Body of pancreas (tissue), 4 donors: ENCODE data around the gene NRG3. TPM values are rescaled to one million over a fixed set of nuclear protein-coding genes. Genes with fewer than 3 reads are reported as not detected.

ENCODE experiments used
- ATAC-seq: fragments of 150-250 bp; one replicate; pipeline ENCODE4 v1.9.1; 2016
- DNase-seq, 4 donors: peaks; one replicate each; pipeline ENCODE4 v3.0.0-alpha.2; 2019
- H3K27ac ChIP-seq, 4 donors: fragments of 200-600 bp; sonication (generic); 1 replicate in 3 of 4; 2 replicates in 1 of 4; pipeline versions ENCODE4 v1.5.1 to v1.6.1; 2016 to 2019; ENCODE audit warnings: mild to moderate bottlenecking in 1 of 4, mixed read lengths in 1 of 4, moderate library complexity in 1 of 4
- H3K27me3 ChIP-seq, 2 donors: fragments of 200-600 bp; sonication (generic); one replicate each; pipeline ENCODE4 v1.6.0; 2016; ENCODE audit warnings: mild to moderate bottlenecking in 1 of 2
- H3K36me3 ChIP-seq, 2 donors: fragments of 200-600 bp; sonication (generic); replicated peaks in 1 of 2; 2 replicates each; pipeline ENCODE4 v1.5.1; 2016; ENCODE audit warnings: low read depth in 2 of 2; ENCODE audit not compliant: insufficient read depth in 1 of 2
- H3K4me1 ChIP-seq: fragments of 200-600 bp; sonication (generic); one replicate; pipeline ENCODE4 v1.6.0; 2016
- H3K4me3 ChIP-seq, 2 donors: fragments of 200-600 bp; sonication (generic); 1 replicate in 1 of 2; 2 replicates in 1 of 2; pipeline ENCODE4 v1.5.1; 2016 to 2019
- H3K9me3 ChIP-seq, 3 donors: fragments of 200-600 bp; sonication (generic); 1 replicate in 2 of 3; 2 replicates in 1 of 3; pipeline ENCODE4 v1.5.1; 2016
- CTCF ChIP-seq, 7 experiments: fragments of 450-650 bp in 4 of 7; fragments of 200-600 bp in 3 of 7; sonication (generic) in 3 of 7; IDR thresholded peaks; one replicate each; pipeline ENCODE4 v1.5.1; 2016 to 2019; ENCODE audit warnings: antibody characterized with exemption in 7 of 7
- POLR2A ChIP-seq, 3 donors: fragments of 450-650 bp; IDR thresholded peaks; one replicate each; pipeline ENCODE4 v1.6.1; 2016; ENCODE audit warnings: antibody characterized with exemption in 3 of 3, mild to moderate bottlenecking in 2 of 3
- WGBS, 2 donors: methylation state at CpG; one replicate each; pipeline ENCODE4 v1.1.5; 2017; 5-methylcytosine and 5-hydroxymethylcytosine counted together
- intact Hi-C: fragments of 100-400 bp; cut with DNase I; formaldehyde crosslinking; loops from one replicate; pipeline ENCODE4 v1.15.1; 2023
- total RNA-seq, 2 donors: library from RNA; depleted of rRNA; stranded (reverse); fragments of >200 nt; gene quantifications; one replicate each; pipeline ENCODE4 v1.1.0, GENCODE V29; 2016

NRG3 gene
- total RNA-seq, 2 donors from 2014 or later, result 0.26 TPM; not detected in 1

DNA sequence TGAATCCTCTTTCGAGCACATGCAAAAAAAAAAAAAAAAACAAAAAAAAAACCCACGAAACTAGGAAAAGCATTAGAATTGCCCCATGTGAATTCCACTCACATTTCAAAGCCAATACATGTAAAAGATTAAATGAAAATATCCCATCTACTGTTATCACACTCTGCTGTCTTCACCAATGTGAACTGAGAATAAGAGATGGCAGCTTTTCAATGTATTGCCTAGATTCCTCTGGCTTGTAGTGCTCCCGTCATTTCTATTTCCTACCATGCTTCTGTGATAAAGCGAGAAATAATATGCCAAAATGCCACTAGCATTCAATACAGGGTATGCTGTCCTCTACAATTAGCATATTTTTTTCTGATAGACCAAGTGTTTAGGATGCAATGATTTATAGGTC lies 517.0 kb downstream of the NRG3 start:
- 40 to 61% methylated on average over 4 of the region's 4 CpGs for WGBS, 2 donors
- DNase-seq (no peak), ATAC-seq (no peak)
- no peaks in the 10 kb centered on the region for H3K36me3 ChIP-seq
- intact Hi-C loops, result no loop called here
- TF ChIP-seq CTCF (IDR thresholded peaks at IDR 0.05), result no peak
- TF ChIP-seq POLR2A (IDR thresholded peaks at IDR 0.05), result no peak
- H3K4me1 ChIP-seq, result peaks cover 42% of the 10 kb centered on the region
- H3K27ac ChIP-seq, result peak overlapping the region in 1 of 4 donors; percentile 69
- no peak overlapping the region for H3K4me3 ChIP-seq
- H3K9me3 ChIP-seq, result no peaks in the 10 kb centered on the region
- no peaks in the 10 kb centered on the region for H3K27me3 ChIP-seq

GRCh38 chr10:82392533-82392932 lies 517.5 kb downstream of the NRG3 start:
- Histone ChIP-seq H3K27ac (no peak overlapping the region), H3K9me3 (no peaks in the 10 kb centered on the region), H3K4me3 (no peak overlapping the region), H3K36me3 (no peaks in the 10 kb centered on the region), H3K4me1 (peaks cover 44% of the 10 kb centered on the region), H3K27me3 (no peaks in the 10 kb centered on the region)
- intact Hi-C loops, result no loop called here
- DNase-seq (no peak), ATAC-seq (peak; percentile 55)
- TF ChIP-seq CTCF (IDR thresholded peaks at IDR 0.05), result no peak
- no peak for TF ChIP-seq POLR2A (IDR thresholded peaks at IDR 0.05)

DNA sequence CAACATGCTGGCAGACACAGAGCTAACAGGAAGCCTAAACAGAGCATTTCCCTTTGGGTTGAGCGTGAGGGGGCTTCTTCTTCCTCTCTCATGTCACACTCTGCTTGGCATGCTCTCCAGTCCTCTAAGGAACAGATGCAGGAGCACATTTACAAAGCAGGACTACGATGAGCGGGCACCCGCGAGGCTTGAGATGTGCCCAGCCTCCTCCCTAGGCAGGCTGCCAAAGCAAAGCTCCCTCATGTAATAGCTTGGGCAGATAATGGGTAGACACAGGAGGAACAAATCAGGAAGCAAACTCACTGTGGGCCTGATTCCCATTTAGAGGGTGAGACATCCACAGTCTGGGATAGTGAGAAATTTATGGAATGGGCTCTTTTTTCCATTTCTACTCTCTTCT lies 519.1 kb downstream of the NRG3 start:
- TF ChIP-seq CTCF (IDR thresholded peaks at IDR 0.05) (no peak), POLR2A (IDR thresholded peaks at IDR 0.05) (no peak)
- 30 to 45% methylated on average over 5 of the region's 5 CpGs for WGBS, 2 donors
- peak; percentile 55 to 77 (median 73) for DNase-seq
- ATAC-seq, result peak; percentile 54
- Histone ChIP-seq H3K4me1 (peaks cover 49% of the 10 kb centered on the region), H3K36me3 (no peaks in the 10 kb centered on the region), H3K27me3 (no peaks in the 10 kb centered on the region), H3K4me3 (no peak overlapping the region), H3K9me3 (no peaks in the 10 kb centered on the region), H3K27ac (no peak overlapping the region)
- intact Hi-C loops, result no loop called here

GRCh38 chr10:82394987-82395386 lies 520.0 kb downstream of the NRG3 start:
- no peaks in the 10 kb centered on the region for H3K27me3 ChIP-seq
- no peaks in the 10 kb centered on the region for H3K9me3 ChIP-seq
- H3K4me3 ChIP-seq, result no peak overlapping the region
- 92 to 95% methylated on average over 5 of the region's 5 CpGs for WGBS, 2 donors
- intact Hi-C loops, result no loop called here
- peaks cover 49% of the 10 kb centered on the region for H3K4me1 ChIP-seq
- H3K27ac ChIP-seq, result no peak overlapping the region
- H3K36me3 ChIP-seq, result no peaks in the 10 kb centered on the region
- TF ChIP-seq CTCF (IDR thresholded peaks at IDR 0.05), result no peak
- no peak for DNase-seq
- no peak for ATAC-seq

- no peak overlapping the region for H3K27ac ChIP-seq
- TF ChIP-seq CTCF (IDR thresholded peaks at IDR 0.05), result no peak
- TF ChIP-seq POLR2A (IDR thresholded peaks at IDR 0.05), result no peak
- ATAC-seq (no peak), DNase-seq (no peak)
- no peaks in the 10 kb centered on the region for H3K9me3 ChIP-seq
- H3K36me3 ChIP-seq, result no peaks in the 10 kb centered on the region
- no peak overlapping the region for H3K4me3 ChIP-seq
- H3K4me1 ChIP-seq, result peaks cover 35% of the 10 kb centered on the region
- no peaks in the 10 kb centered on the region for H3K27me3 ChIP-seq
- intact Hi-C loops, result no loop called here
Measured at GRCh38 chr10:82396886-82397285, 521.9 kb downstream of the NRG3 start.
